Measurements from ENCODE around the gene KRT76. TPM values are rescaled to one million over a fixed set of nuclear protein-coding genes. Genes with fewer than 3 reads are reported as not detected.

The KRT76 gene
- total and polyA plus RNA-seq, 2 donors from 2014 or later = not detected

GRCh38 chr12:52777566-52777965 is 421 bp upstream of the KRT76 start:
- no peak for DNase-seq
- FAIRE-seq = no peak
- TF ChIP-seq CTCF (IDR thresholded peaks at IDR 0.05; ENCODE audit: borderline replicate concordance, extremely low read depth, insufficient read depth) = no peak
- Histone ChIP-seq H3K9me3 (ENCODE audit: control insufficient read depth in 2 of 3, insufficient read depth in 1 of 3, low read length in 3 of 3) (no peaks in the 10 kb centered on the region), H3K27me3 (ENCODE audit: control insufficient read depth, insufficient read depth, low read length) (peaks cover 2% of the 10 kb centered on the region), H3K9ac (ENCODE audit: low read length in 3 of 3) (no peak overlapping the region), H3K36me3 (ENCODE audit: control insufficient read depth in 2 of 3, insufficient read depth in 3 of 3, low read length in 3 of 3) (no peaks in the 10 kb centered on the region), H3K4me3 (ENCODE audit: low read length in 3 of 3) (no peak overlapping the region), H3K27ac (ENCODE audit: low read depth in 2 of 2, low read length in 2 of 2) (no peak overlapping the region), H3K4me1 (ENCODE audit: control insufficient read depth in 2 of 3, insufficient read depth in 2 of 3, low read depth in 1 of 3, low read length in 3 of 3) (no peaks in the 10 kb centered on the region)
- intact Hi-C loops (cut with DNase I) = no loop called here

- FAIRE-seq (no peak), DNase-seq (no peak)
- Histone ChIP-seq H3K4me1 (ENCODE audit: control insufficient read depth in 2 of 3, insufficient read depth in 2 of 3, low read depth in 1 of 3, low read length in 3 of 3) (no peaks in the 10 kb centered on the region), H3K27me3 (ENCODE audit: control insufficient read depth, insufficient read depth, low read length) (peaks cover 2% of the 10 kb centered on the region), H3K9me3 (ENCODE audit: control insufficient read depth in 2 of 3, insufficient read depth in 1 of 3, low read length in 3 of 3) (no peaks in the 10 kb centered on the region), H3K27ac (ENCODE audit: low read depth in 2 of 2, low read length in 2 of 2) (no peak overlapping the region), H3K4me3 (ENCODE audit: low read length in 3 of 3) (no peak overlapping the region), H3K36me3 (ENCODE audit: control insufficient read depth in 2 of 3, insufficient read depth in 3 of 3, low read length in 3 of 3) (no peaks in the 10 kb centered on the region), H3K9ac (ENCODE audit: low read length in 3 of 3) (no peak overlapping the region)
- intact Hi-C loops (cut with DNase I) = no loop called here
- no peak for TF ChIP-seq CTCF (IDR thresholded peaks at IDR 0.05; ENCODE audit: borderline replicate concordance, extremely low read depth, insufficient read depth)
These were observed 710 bp downstream of the KRT76 start for GRCh38 chr12:52776435-52776834.

GRCh38 chr12:52774629-52775250 is 2.4 kb downstream of the KRT76 start:
- H3K36me3 ChIP-seq (ENCODE audit: control insufficient read depth in 2 of 3, insufficient read depth in 3 of 3, low read length in 3 of 3) = no peaks in the 10 kb centered on the region
- H3K27ac ChIP-seq (ENCODE audit: low read depth in 2 of 2, low read length in 2 of 2) = no peak overlapping the region
- no peak overlapping the region for H3K4me3 ChIP-seq (ENCODE audit: low read length in 3 of 3)
- no peak for TF ChIP-seq CTCF (IDR thresholded peaks at IDR 0.05; ENCODE audit: borderline replicate concordance, extremely low read depth, insufficient read depth)
- H3K27me3 ChIP-seq (ENCODE audit: control insufficient read depth, insufficient read depth, low read length) = no peaks in the 10 kb centered on the region
- intact Hi-C loops (cut with DNase I) = no loop called here
- no peak overlapping the region for H3K9ac ChIP-seq (ENCODE audit: low read length in 3 of 3)
- no peaks in the 10 kb centered on the region for H3K9me3 ChIP-seq (ENCODE audit: control insufficient read depth in 2 of 3, insufficient read depth in 1 of 3, low read length in 3 of 3)
- DNase-seq (no peak), FAIRE-seq (no peak)
- H3K4me1 ChIP-seq (ENCODE audit: control insufficient read depth in 2 of 3, insufficient read depth in 2 of 3, low read depth in 1 of 3, low read length in 3 of 3) = no peaks in the 10 kb centered on the region

- no peaks in the 10 kb centered on the region for H3K27me3 ChIP-seq (ENCODE audit: control insufficient read depth, insufficient read depth, low read length)
- intact Hi-C loops (cut with DNase I) = no loop called here
- FAIRE-seq (no peak), DNase-seq (no peak)
- H3K4me3 ChIP-seq (ENCODE audit: low read length in 3 of 3) = no peak overlapping the region
- no peak overlapping the region for H3K9ac ChIP-seq (ENCODE audit: low read length in 3 of 3)
- no peaks in the 10 kb centered on the region for H3K9me3 ChIP-seq (ENCODE audit: control insufficient read depth in 2 of 3, insufficient read depth in 1 of 3, low read length in 3 of 3)
- no peaks in the 10 kb centered on the region for H3K36me3 ChIP-seq (ENCODE audit: control insufficient read depth in 2 of 3, insufficient read depth in 3 of 3, low read length in 3 of 3)
- no peak overlapping the region for H3K27ac ChIP-seq (ENCODE audit: low read depth in 2 of 2, low read length in 2 of 2)
- H3K4me1 ChIP-seq (ENCODE audit: control insufficient read depth in 2 of 3, insufficient read depth in 2 of 3, low read depth in 1 of 3, low read length in 3 of 3) = no peaks in the 10 kb centered on the region
- no peak for TF ChIP-seq CTCF (IDR thresholded peaks at IDR 0.05; ENCODE audit: borderline replicate concordance, extremely low read depth, insufficient read depth)
These were observed 4.4 kb downstream of the KRT76 start for GRCh38 chr12:52772772-52773171.

All from kidney (tissue), 14 donors.